GM21528 (cell line): ENCODE measurements around the gene RNF11.

Experiments
- ATAC-seq: cut with Tn5 transposase; IDR thresholded peaks from one replicate; pipeline ENCODE4 v1.9.1; 2021; ENCODE audit warnings: mild to moderate bottlenecking, moderate library complexity; ENCODE audit not compliant: unreplicated experiment, low FRiP score

The RNF11 gene

DNA sequence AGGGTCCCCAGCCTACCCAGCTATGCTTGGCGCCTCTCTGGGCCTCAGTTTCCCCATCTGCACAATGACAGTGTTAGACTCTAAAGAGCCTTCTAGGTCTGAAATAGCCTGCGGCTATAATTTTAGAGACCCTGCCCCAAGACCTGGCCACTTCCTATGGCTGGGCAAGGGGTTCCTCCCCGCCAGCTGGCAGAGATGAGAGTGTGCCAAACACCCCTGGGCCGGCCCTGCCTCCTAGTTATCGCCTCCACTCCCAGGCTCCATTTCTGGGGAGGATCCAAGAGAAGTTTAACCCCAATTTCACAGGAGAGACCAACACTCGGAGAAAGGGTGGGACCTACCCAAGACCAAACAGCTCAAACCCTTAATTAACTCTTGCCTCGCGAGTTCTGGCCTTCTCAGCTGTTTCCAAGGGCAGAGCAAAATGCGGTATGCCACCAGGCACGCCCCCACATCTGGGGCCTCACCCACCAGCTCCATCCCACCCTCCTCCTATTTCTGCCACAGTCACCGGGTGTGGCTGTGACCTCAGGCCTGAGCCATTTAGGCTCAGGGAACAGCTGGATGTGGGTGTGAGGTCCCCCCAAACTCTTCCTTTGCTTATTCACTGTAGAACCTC, 58.6 kb downstream of the RNF11 start:
- ATAC-seq: no peak

DNA sequence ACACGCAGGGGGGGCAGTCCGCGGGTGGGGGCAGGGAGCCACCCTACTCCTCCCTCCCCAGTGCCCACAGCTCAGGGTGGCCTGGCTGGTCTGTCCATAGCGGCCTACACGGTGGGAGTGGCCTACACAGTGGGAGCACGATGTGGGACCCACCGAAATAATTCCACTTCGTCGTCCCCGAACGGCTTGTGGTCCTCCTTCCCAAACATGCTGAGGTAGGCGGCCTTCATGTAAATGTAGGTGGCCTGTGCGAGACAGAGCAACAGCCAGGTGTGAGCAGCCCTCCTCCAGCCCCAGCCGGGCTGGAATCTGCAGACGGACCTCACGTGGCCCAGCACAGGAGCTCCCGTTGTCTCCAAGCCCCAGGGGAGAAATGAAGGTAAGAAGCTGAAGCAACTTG, 59.9 kb downstream of the RNF11 start:
- no peak for ATAC-seq

DNA sequence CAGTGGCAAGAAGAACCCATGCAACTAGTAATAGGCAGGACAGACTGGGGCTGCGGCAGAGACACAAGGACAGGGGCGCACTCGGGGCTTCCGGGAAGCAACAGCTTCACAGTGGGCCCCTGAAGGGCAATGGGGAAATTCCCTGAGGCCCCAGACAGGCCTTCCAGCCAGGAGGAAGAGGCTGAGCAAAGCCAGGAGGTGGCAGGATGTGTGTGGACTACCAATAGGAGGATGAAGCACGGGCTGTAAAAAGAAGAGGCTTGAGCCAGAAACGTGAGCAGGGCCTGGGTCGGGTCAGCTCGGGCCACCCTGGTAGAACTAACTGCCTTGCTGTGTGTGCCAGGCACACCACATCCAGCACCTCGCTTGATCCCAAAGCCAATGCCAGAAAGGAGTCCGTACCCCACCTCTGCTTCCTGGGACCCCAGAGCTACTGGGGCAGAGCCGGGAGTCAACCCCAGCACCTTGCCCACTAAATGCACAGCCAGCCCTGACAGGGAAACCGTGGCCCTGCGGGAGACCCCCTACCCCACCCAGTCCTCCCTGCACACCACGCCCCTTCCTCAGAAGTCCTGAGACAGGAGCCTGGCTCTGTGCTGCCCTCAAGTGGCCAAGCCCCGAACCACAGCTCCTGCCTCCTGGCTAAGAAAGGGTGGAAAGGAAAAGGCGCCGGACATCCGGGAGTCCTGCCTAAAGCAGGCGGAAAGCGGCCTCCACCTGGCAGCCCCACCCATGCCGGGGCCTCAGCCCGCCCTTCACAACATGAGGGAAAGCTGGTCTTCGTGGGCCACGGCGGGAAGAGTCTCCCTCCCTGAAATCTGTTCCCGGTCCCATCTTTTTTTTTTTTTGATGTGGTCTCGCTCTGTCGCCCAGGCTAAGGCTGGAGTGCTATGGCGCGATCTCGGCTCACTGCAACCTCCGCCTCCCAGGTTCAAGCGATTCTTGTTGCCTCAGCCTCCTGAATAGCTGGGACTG, 60.6 kb downstream of the RNF11 start:
- ATAC-seq: no peak

- no peak for ATAC-seq
These were observed 61.6 kb downstream of the RNF11 start for GRCh38 chr1:51297401-51298321.

DNA sequence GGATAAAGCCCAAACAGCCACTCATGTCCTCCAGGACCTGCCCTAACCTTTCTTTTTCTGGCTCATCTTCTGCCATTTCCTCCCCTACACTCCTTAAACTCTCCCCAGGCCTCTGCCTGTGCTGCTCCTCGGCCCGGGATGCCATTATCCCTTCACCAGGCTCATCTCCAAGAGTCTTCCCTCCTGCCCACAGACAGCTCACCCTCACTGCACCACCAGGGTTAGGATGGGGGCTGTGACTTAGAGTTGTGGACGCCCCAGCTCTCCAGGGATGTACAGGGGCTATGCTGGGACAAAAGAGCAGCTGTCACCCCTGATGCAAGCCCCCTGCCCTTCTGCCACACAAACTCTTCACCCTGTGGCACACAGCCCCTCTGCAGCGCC, 62.2 kb downstream of the RNF11 start:
- ATAC-seq: no peak

DNA sequence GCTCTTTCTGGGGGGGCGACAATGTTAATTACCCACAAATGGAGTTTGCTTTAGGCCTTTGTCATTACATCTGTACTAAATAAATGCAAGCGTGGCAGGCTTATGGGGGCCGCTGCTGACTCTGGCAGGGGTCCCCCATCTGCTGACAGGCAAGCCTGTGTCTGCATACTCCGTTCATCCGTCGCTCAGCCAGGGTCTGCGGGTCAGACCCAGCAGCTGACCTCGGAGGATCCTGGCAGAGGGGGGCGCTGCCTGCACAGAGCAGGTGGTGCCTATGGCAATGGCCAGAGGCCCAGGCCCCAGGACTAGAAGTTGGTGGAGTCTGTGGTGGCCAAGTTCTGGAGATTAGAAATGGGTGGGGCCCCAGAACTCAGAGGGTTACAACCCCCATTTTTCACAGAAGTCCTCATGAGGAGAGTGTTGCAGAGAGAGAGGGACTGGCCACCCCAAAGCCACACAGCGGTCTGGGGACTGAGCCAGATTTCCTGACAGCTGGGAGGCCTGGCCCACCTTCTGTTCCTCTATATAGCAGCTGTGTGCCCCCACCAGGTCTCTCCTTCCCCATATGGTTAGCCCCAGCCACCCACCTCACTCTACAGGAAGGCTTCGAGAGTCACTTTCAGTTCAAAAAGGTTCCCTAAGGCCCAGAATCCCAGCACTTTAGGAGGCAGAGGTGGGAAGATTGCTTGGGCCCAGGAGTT, 63.3 kb downstream of the RNF11 start:
- no peak for ATAC-seq

DNA sequence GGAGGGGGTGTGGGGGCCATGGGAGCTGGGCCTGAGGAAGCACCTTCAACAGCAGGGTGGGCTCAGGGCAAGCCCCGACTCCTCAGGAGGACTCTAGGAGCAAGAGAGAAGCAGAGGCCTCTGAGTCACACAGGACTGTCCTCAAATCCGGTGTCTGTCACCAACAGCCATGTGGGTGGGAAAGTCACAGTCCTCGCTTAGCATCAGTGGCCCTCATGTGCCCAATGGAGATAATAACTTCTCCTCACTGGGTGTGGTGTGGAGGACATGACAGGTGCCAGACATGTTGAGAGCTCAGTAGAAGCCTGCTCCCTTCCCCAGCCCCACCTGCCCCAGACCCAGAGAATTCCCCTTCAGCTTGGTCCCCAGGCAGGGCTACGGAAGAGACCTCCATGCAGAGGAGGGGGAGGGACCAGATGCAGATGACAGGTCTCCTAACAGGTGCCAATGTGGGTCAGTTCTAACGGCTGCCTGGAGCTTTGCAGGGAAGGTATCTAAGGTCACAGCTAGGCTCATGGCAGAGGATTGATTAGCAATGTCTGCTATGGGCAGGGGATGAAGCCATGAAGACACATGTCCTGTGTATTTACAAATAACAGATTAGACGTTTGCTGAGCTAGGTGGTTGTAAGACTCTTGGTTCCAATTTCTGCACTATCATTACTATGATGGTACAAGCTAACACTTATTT, 64.1 kb downstream of the RNF11 start:
- ATAC-seq: no peak

DNA sequence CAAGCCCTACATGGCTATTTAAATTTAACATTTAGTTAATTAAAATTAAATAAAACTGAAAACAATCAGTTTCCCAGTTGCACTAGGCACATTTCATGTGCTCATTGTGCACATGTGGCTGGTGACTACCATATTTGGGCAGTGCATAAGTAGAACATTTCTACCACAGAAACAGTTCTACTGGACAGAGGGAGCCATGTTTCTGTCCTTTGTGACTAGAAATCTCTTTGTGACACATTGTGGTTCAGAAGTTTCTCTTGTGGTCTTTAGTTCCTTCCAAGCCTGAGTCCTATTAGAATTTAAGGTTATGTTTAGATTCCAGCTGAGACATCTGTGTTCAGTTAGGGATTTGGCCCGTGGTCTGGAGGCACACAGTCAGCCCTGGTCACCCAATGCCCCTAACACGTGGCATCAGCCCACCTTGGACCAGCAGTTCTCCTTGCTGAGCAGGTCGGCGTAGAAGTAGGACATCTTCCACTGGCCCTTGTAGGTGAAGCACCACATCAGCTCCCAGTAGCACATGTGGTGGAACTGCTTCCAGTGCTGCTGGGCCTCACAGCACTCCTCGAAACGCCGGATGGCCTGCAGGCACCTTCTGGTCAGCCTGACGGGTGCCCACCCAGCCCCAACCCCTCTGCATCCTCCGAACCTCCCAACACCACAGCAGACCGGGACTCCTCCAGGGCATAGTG, 65.2 kb downstream of the RNF11 start:
- no peak for ATAC-seq

DNA sequence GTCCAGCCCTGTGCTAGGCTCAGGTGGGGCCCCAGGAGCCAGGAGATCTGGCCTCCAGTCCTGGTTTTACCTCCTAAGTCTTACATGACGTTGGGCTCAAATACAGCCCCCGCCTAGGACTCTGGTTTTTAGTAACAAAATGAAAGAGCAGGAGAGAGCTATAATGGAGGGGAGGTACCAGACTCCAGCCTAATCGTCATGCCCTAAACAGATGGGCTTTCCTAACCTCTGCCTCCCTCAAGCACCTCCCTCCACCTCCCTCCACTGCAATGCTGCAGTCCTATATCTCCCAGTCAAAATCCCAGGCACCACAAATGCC, 65.7 kb downstream of the RNF11 start:
- ATAC-seq: no peak

GRCh38 chr1:51302270-51302669, 66.2 kb downstream of the RNF11 start:
- ATAC-seq: no peak

- no peak for ATAC-seq
These were observed 66.7 kb downstream of the RNF11 start for GRCh38 chr1:51302746-51303145.

DNA sequence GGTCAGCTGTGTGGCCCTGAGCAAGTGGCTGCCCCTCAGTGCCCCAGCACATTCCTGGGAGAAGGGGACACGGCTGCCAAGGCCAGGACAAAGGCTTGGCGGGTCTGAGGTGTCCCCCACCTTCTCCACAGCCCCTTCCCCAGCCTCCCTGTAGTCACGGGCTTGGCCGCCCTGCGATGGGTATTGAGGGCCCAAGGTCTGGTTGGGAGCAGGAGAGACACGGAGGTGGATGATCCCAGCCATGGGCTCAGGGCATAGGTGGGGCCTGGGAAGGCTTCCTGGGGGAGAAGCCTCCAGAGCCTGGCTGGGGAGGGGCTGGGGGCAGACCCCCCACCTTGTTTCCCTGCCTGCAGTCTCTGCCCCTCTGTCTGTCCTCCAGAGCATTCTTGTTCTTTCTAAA, 67.2 kb downstream of the RNF11 start:
- no peak for ATAC-seq

DNA sequence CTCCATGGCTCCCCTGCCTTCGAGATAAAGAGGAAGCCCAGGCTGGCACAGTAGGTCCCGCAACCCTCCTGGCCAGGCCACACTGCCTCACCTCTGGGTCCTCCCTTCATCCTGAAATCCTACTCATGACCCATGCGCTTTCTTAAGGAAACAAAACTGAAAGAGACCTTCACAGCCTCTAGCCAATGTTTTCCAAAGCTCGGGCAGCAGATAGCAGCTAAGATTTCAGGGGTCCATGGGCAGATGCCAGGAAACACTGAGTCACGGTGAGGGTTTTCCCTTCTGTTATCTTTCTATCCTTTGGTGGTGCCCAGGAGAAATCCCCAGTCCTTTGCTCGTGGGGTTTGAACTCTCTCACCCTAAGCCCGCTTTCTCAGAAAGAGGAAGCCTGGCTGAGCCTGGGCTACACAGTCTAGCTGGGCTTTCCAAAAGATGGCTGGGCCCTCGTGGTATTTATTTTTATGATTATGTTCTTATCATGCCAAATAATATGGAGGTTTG, 67.7 kb downstream of the RNF11 start:
- ATAC-seq: no peak

- ATAC-seq: no peak
These were observed 68.3 kb downstream of the RNF11 start for GRCh38 chr1:51304360-51304759.

- no peak for ATAC-seq
These were observed 69.3 kb downstream of the RNF11 start for GRCh38 chr1:51305371-51305823.

- ATAC-seq: no peak
These were observed 70.9 kb downstream of the RNF11 start for GRCh38 chr1:51306950-51307349.

GRCh38 chr1:51308636-51309035, 72.6 kb downstream of the RNF11 start:
- no peak for ATAC-seq

DNA sequence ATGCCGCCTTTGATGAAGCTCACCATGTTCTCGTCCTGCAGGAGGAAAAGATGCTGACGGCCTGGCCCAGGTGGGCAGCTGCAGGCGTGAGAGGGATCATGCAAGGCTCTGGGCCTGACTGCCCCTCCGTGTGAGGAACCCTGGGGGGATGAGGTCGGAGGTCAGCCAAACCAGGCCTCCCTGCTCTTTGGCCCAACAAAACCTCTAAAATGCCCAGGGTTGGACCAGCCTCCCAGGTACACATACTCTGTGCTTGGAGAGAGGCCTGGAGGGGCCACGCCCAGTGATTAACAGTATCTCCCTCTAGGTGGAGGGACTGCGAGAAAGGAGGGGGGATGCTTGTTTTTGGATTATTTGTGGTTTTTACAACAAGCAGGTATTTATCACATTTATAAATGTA, 73.2 kb downstream of the RNF11 start:
- ATAC-seq: no peak
